K562 (cell line): Measurements from ENCODE around the gene TBL1X. TPM values are rescaled to one million over a fixed set of nuclear protein-coding genes. Genes with fewer than 3 reads are reported as not detected.

Experiments
- ATAC-seq: fragments of 200-7000 bp; cut with Tn5 transposase; 3 replicates; pipeline ENCODE4 v1.9.1; 2020; ENCODE audit warnings: moderate library complexity
- BruUV-seq: library from RNA; stranded (reverse); fragments of 400-500 nt; replicated peaks from 2 replicates; lab custom pipeline; 2021; lab: Mats Ljungman, UMichigan
- CTCF ChIA-PET: fragments of 300-600 bp; formaldehyde crosslinking; extraction: SDS; loops from one replicate; lab custom pipeline; 2021; ENCODE audit warnings: low intra/inter-chr PET ratio; lab: Yijun Ruan, JAX
- POLR2A ChIA-PET: fragments of 300-600, 350-650 bp; sonication (Branson Sonifier 250); formaldehyde crosslinking; extraction: SDS; loops from one replicate; lab custom pipeline; 2021; ENCODE audit warnings: antibody characterized with exemption, inconsistent platforms; lab: Yijun Ruan, JAX
- DNase-seq, 4 experiments: peaks; one replicate each; pipeline versions ENCODE4 v3.0.0 to v3.0.0-alpha.2; 2011 to 2018; ENCODE audit warnings: low spot score in 3 of 4, mixed read lengths in 3 of 4; ENCODE audit errors: extremely low read depth in 1 of 4
- FAIRE-seq: peaks from 2 replicates; lab custom pipeline; 2011; peaks lifted over from hg19 to GRCh38; lab: Jason Lieb, UNC
- H2AFZ ChIP-seq: 2 replicates; pipeline ENCODE4 v1.6.0; 2011; ENCODE audit warnings: low read depth, low read length, control low read depth, inconsistent platforms
- H3K27ac ChIP-seq: fragments of 200-600 bp; 3 replicates; pipeline ENCODE4 v1.8.0; 2011; ENCODE audit warnings: low read depth, mild to moderate bottlenecking, control low read depth, inconsistent platforms, low read length, moderate library complexity, mixed read lengths; ENCODE audit errors: extremely low read depth
- H3K27me3 ChIP-seq, 2 experiments: fragments of 300-600 bp in 1 of 2; 2 replicates in 1 of 2; 3 replicates in 1 of 2; pipeline versions ENCODE4 v1.6.0 to v1.8.0; 2011; ENCODE audit warnings: inconsistent platforms in 2 of 2, low read length in 2 of 2, mild to moderate bottlenecking in 1 of 2, mixed read lengths in 1 of 2, moderate library complexity in 1 of 2; ENCODE audit not compliant: control insufficient read depth in 2 of 2, insufficient read depth in 2 of 2
- H3K36me3 ChIP-seq: fragments of 300-600 bp; 3 replicates; pipeline ENCODE4 v1.8.0; 2011; ENCODE audit warnings: mild to moderate bottlenecking, low read length, inconsistent platforms; ENCODE audit not compliant: control insufficient read depth, insufficient read depth
- H3K4me1 ChIP-seq, 2 experiments: fragments of 200-600 bp in 1 of 2; replicated peaks in 1 of 2; 2 replicates in 1 of 2; 3 replicates in 1 of 2; pipeline versions ENCODE4 v1.5.1 to v1.8.0; 2011; ENCODE audit warnings: inconsistent platforms in 2 of 2, low read length in 2 of 2, mild to moderate bottlenecking in 1 of 2, mixed read lengths in 1 of 2, moderate library complexity in 1 of 2; ENCODE audit not compliant: control insufficient read depth in 2 of 2, insufficient read depth in 2 of 2
- H3K4me2 ChIP-seq: 2 replicates; pipeline ENCODE4 v1.6.1; 2011; ENCODE audit warnings: low read length, control low read depth, inconsistent platforms, mixed read lengths; ENCODE audit not compliant: insufficient read depth
- H3K4me3 ChIP-seq: fragments of 200-600 bp; sonication (generic), shearing (Covaris generic); 2 replicates; pipeline ENCODE4 v1.5.1; 2016; ENCODE audit warnings: control low read depth, inconsistent platforms
- H3K79me2 ChIP-seq: fragments of 200-600 bp; 3 replicates; pipeline ENCODE4 v1.8.0; 2011; ENCODE audit warnings: low read length, inconsistent platforms; ENCODE audit not compliant: control insufficient read depth, insufficient read depth
- H3K9ac ChIP-seq, 2 experiments: 2 replicates each; pipeline versions ENCODE4 v1.6.0 to v1.6.1; 2011; ENCODE audit warnings: low read depth in 2 of 2, low read length in 2 of 2, control low read depth in 1 of 2, inconsistent platforms in 1 of 2, mild to moderate bottlenecking in 1 of 2, mixed read lengths in 1 of 2; ENCODE audit not compliant: insufficient read depth in 1 of 2
- H3K9me1 ChIP-seq: one replicate; pipeline ENCODE4 v1.6.0; 2011; ENCODE audit warnings: inconsistent platforms, mild to moderate bottlenecking, low read length, moderate library complexity; ENCODE audit not compliant: control insufficient read depth, insufficient read depth
- H3K9me3 ChIP-seq: replicated peaks from 2 replicates; pipeline ENCODE4 v1.5.1; 2011; ENCODE audit warnings: low read depth, low read length, inconsistent platforms; ENCODE audit not compliant: control insufficient read depth, insufficient read depth
- H4K20me1 ChIP-seq: replicated peaks from 2 replicates; pipeline ENCODE4 v1.6.1; 2011; ENCODE audit warnings: low read length, inconsistent platforms, mixed read lengths; ENCODE audit not compliant: control insufficient read depth, insufficient read depth
- ARHGAP35 ChIP-seq: fragments of 450-650 bp; IDR thresholded peaks from 2 replicates; pipeline ENCODE4 v1.6.1; 2018; ENCODE audit not compliant: partially characterized antibody
- BCL6 ChIP-seq: fragments of 250-450 bp; sonication (Bioruptor Pico); IDR thresholded peaks from 2 replicates; pipeline ENCODE4 v1.4.0; 2020
- ETV1 ChIP-seq: fragments of 450-650 bp; conservative IDR thresholded peaks from 2 replicates; pipeline ENCODE4 v1.6.1; 2016; ENCODE audit warnings: missing genetic modification characterization, control low read depth, low read depth, missing compliant biosample characterization
- JUN ChIP-seq, 2 experiments: sonication (generic) in 1 of 2; formaldehyde crosslinking in 1 of 2; IDR thresholded peaks; 2 replicates each; pipeline versions ENCODE4 v1.6.1 to v1.8.0; 2012 to 2022; ENCODE audit warnings: borderline replicate concordance in 2 of 2, mild to moderate bottlenecking in 2 of 2, improper control_type of control experiment in 1 of 2, low read depth in 1 of 2, low read length in 1 of 2, missing genetic modification reagents in 1 of 2
- MYNN ChIP-seq, 2 experiments: sonication (generic); formaldehyde crosslinking in 1 of 2; IDR thresholded peaks; 2 replicates each; pipeline versions ENCODE4 v1.5.0 to v1.6.1; 2016 to 2020; ENCODE audit warnings: antibody characterized with exemption in 1 of 2, missing genetic modification reagents in 1 of 2
- RBBP5 ChIP-seq: fragments of 200-600 bp; sonication (generic); IDR thresholded peaks from 2 replicates; pipeline ENCODE4 v1.6.1; 2012; ENCODE audit warnings: borderline replicate concordance, mild to moderate bottlenecking, low read length, control low read depth, inconsistent platforms; ENCODE audit not compliant: insufficient read depth, poor library complexity, severe bottlenecking
- SRSF3 ChIP-seq: fragments of 200-400 bp; formaldehyde crosslinking; IDR thresholded peaks from 2 replicates; pipeline ENCODE4 v1.6.1; 2016; ENCODE audit warnings: mild to moderate bottlenecking, low read length, moderate library complexity; ENCODE audit not compliant: insufficient read depth
- ZNF165 ChIP-seq: fragments of 250-450 bp; sonication (Bioruptor Pico); IDR thresholded peaks from 2 replicates; pipeline ENCODE4 v1.4.0; 2020; ENCODE audit warnings: borderline replicate concordance
- ZNF354B ChIP-seq: fragments of 250-450 bp; sonication (Bioruptor Pico); IDR thresholded peaks from 2 replicates; pipeline ENCODE4 v1.4.0; 2020
- ZNF431 ChIP-seq: sonication (generic); formaldehyde crosslinking; IDR thresholded peaks from 2 replicates; pipeline ENCODE4 v1.8.0; 2022; ENCODE audit warnings: mild to moderate bottlenecking, missing genetic modification reagents
- ZNF583 ChIP-seq: fragments of 250-450 bp; sonication (Bioruptor Pico); IDR thresholded peaks from 2 replicates; pipeline ENCODE4 v1.4.0; 2020
- WGBS: fragments of 100-300 bp; shearing (Covaris generic); methylation state at CpG from one replicate; pipeline ENCODE4 v1.1.6; 2016; ENCODE audit warnings: low coverage, mixed read lengths; ENCODE audit not compliant: insufficient coverage; ENCODE audit errors: missing lambda C conversion rate; 5-methylcytosine and 5-hydroxymethylcytosine counted together
- in situ Hi-C: fragments of 300-500 bp; cut with MboI; formaldehyde crosslinking; loops from 4 replicates; pipeline ENCODE4 v1.15.0; 2018; ENCODE audit warnings: inconsistent platforms, mixed read lengths
- intact Hi-C: fragments of 100-400 bp; cut with micrococcal nuclease; formaldehyde crosslinking; loops from 2 replicates; pipeline ENCODE4 v1.14.2; 2022
- polyA plus RNA-seq, 8 experiments: library from polyadenylated mRNA; depleted of rRNA in 4 of 8; stranded (reverse) in 5 of 8; unstranded in 3 of 8; fragments of >200 nt; fragmentation: Nextera tagmentation in 2 of 8; fragmentation: Illumina TruSeq in 1 of 8; extraction: Ambion mirVana in 2 of 8; extraction: Trizol in 1 of 8; gene quantifications; 2 replicates each; pipeline versions ENCODE4 v1.2.1 to v1.2.3, GENCODE V29; 2011 to 2014; ENCODE audit warnings: inconsistent platforms in 1 of 8, missing spikeins in 1 of 8
- total RNA-seq, 7 experiments: library from RNA; depleted of rRNA in 6 of 7; stranded (reverse); fragments of >200 nt in 6 of 7; fragmentation: Illumina TruSeq in 2 of 7; extraction: Trizol in 2 of 7; gene quantifications; 2 replicates each; pipeline versions ENCODE4 v1.2.1 to v1.2.3, GENCODE V29; 2011 to 2021; ENCODE audit warnings: low replicate concordance in 1 of 7
- TF ChIP-seq, protein P1 (sequence below): fragments of 450-650 bp; formaldehyde crosslinking; IDR thresholded peaks from 2 replicates; pipeline ENCODE4 v1.4.0; 2022; ENCODE audit warnings: missing genetic modification characterization

TBL1X gene
- total and polyA plus RNA-seq, 9 of the 15 experiments (the other 6 are each of a cell fraction or from before 2014, with no cell fraction given) = 6.0 to 49.6 (median 19.7) TPM

DNA sequence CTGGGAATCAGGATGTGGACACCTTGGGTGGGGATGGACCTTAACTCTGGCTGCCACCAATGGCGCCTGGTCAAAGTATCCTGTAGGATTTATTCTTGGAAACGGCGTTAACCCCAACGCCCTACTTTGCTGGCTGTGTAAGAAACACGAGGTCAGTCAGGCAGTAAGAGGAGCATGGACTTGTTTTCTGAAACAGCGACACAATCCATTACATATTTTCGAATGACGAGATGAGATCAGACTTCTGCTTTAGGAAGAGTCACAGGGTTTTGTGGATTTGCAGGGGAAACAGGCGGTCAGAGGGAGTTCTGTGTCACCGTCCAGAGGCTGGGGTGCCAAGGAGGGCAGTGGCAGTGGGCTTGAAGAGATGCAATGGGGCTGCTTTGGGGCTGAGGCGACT lies 92.2 kb downstream of the TBL1X start:
- no peaks in the 10 kb centered on the region for H3K36me3 ChIP-seq
- WGBS = 79% methylated on average over 11 of the region's 11 CpGs
- FAIRE-seq (no peak), ATAC-seq (no peak), DNase-seq (no peak)
- no peaks in the 10 kb centered on the region for H3K27me3 ChIP-seq
- in situ Hi-C loops (no loop called here), intact Hi-C loops (no loop called here)
- POLR2A ChIA-PET = no interaction called here
- peaks cover 59% of the 10 kb centered on the region for H3K79me2 ChIP-seq
- H3K4me3 ChIP-seq = no peak overlapping the region
- BruUV-seq = no TSS peak
- H2AFZ ChIP-seq = no peak overlapping the region
- TF ChIP-seq ZNF354B (no peak), RBBP5 (no peak), ETV1 (no peak), BCL6 (CRISPR knock-in tag) (no peak), ARHGAP35 (no peak), ZNF431 (CRISPR knock-in tag) (no peak), ZNF165 (CRISPR knock-in tag) (no peak), ZNF583 (CRISPR knock-in tag) (no peak), MYNN (IDR thresholded peaks at IDR 0.05) (no peak), MYNN (CRISPR knock-in tag; IDR thresholded peaks at IDR 0.05) (no peak), SRSF3 (no peak), JUN (IDR thresholded peaks at IDR 0.05; ENCODE audit: borderline replicate concordance, low read depth, low read length) (no peak), JUN (CRISPR knock-in tag; IDR thresholded peaks at IDR 0.05; ENCODE audit: borderline replicate concordance) (no peak)
- TF ChIP-seq, protein P1, sequence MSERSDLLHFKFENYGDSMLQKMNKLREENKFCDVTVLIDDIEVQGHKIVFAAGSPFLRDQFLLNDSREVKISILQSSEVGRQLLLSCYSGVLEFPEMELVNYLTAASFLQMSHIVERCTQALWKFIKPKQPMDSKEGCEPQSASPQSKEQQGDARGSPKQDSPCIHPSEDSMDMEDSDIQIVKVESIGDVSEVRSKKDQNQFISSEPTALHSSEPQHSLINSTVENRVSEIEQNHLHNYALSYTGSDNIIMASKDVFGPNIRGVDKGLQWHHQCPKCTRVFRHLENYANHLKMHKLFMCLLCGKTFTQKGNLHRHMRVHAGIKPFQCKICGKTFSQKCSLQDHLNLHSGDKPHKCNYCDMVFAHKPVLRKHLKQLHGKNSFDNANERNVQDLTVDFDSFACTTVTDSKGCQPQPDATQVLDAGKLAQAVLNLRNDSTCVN = no peak
- H3K27ac ChIP-seq = no peak overlapping the region
- no peak overlapping the region for H3K4me2 ChIP-seq
- H3K9ac ChIP-seq = no peak overlapping the region
- no peaks in the 10 kb centered on the region for H4K20me1 ChIP-seq
- H3K4me1 ChIP-seq = peaks cover 3 to 7% of the 10 kb centered on the region in 2 experiments; a peak in 4 of 5 replicates
- no peaks in the 10 kb centered on the region for H3K9me1 ChIP-seq
- H3K9me3 ChIP-seq = no peaks in the 10 kb centered on the region
- CTCF ChIA-PET = no interaction called here
